Mesothelial cell of epicardium (in vitro differentiated cells): Measurements from ENCODE around the gene NAGS. TPM values are rescaled to one million over a fixed set of nuclear protein-coding genes. Genes with fewer than 3 reads are reported as not detected.
"Not testable (repeated sequence)": the region's sequence is repeated elsewhere in the genome, so short reads cannot be mapped to it uniquely, and the experiment has no call there.

ENCODE experiments used
- DNase-seq, 2 experiments: peaks; one replicate each; pipeline ENCODE4 v3.0.0; 2021; ENCODE audit warnings: low spot score in 2 of 2; ENCODE audit not compliant: unreplicated experiment in 2 of 2
- H3K27ac Mint-ChIP-seq: 2 replicates; pipeline ENCODE4 v1.8.0; 2021; ENCODE audit warnings: mixed read lengths
- H3K27me3 Mint-ChIP-seq: 2 replicates; pipeline ENCODE4 v1.8.0; 2021; ENCODE audit warnings: low read depth, mixed read lengths
- H3K36me3 Mint-ChIP-seq: 2 replicates; pipeline ENCODE4 v1.8.0; 2021; ENCODE audit warnings: mixed read lengths
- H3K4me1 Mint-ChIP-seq: 2 replicates; pipeline ENCODE4 v1.8.0; 2021; ENCODE audit warnings: mixed read lengths
- H3K4me3 Mint-ChIP-seq: 2 replicates; pipeline ENCODE4 v1.8.0; 2021; ENCODE audit warnings: mild to moderate bottlenecking, moderate library complexity, mixed read lengths
- H3K9me3 Mint-ChIP-seq: 2 replicates; pipeline ENCODE4 v1.8.0; 2021; ENCODE audit warnings: mixed read lengths
- CTCF ChIP-seq: fragments of 200-600 bp; sonication (generic); IDR thresholded peaks from one replicate; pipeline ENCODE4 v1.5.0; 2021; ENCODE audit warnings: antibody characterized with exemption; ENCODE audit not compliant: unreplicated experiment
- total RNA-seq: library from RNA; stranded (reverse); gene quantifications from 3 replicates; pipeline ENCODE4 v1.2.1, GENCODE V29; 2021

Gene NAGS
- total RNA-seq, 1 donor from 2014 or later: 0.42 TPM

- peaks cover 45% of the 10 kb centered on the region for H3K27me3 Mint-ChIP-seq
- H3K9me3 Mint-ChIP-seq: no peaks in the 10 kb centered on the region
- no peaks in the 10 kb centered on the region for H3K36me3 Mint-ChIP-seq
- H3K4me1 Mint-ChIP-seq: no peaks in the 10 kb centered on the region
- no peak for TF ChIP-seq CTCF
- H3K27ac Mint-ChIP-seq: no peak overlapping the region
- DNase-seq: no peak
- H3K4me3 Mint-ChIP-seq: no peak overlapping the region
Measured at GRCh38 chr17:43962479-43962878, 41.9 kb upstream of the NAGS start.

- H3K4me3 Mint-ChIP-seq: no peak overlapping the region
- H3K9me3 Mint-ChIP-seq: no peaks in the 10 kb centered on the region
- no peak for TF ChIP-seq CTCF
- no peaks in the 10 kb centered on the region for H3K4me1 Mint-ChIP-seq
- peaks cover 61% of the 10 kb centered on the region for H3K27me3 Mint-ChIP-seq
- H3K27ac Mint-ChIP-seq: no peak overlapping the region
- no peaks in the 10 kb centered on the region for H3K36me3 Mint-ChIP-seq
- no peak for DNase-seq
Measured at GRCh38 chr17:43966276-43966675, 38.1 kb upstream of the NAGS start.

- Mint-ChIP-seq H3K4me1 (no peaks in the 10 kb centered on the region), H3K9me3 (no peaks in the 10 kb centered on the region), H3K27ac (no peak overlapping the region), H3K36me3 (no peaks in the 10 kb centered on the region), H3K4me3 (no peak overlapping the region), H3K27me3 (peaks cover 60% of the 10 kb centered on the region)
- DNase-seq: no peak
- no peak for TF ChIP-seq CTCF
Measured at GRCh38 chr17:43967251-43967875, 37.1 kb upstream of the NAGS start.

GRCh38 chr17:43970366-43970765, 34.1 kb upstream of the NAGS start:
- Mint-ChIP-seq H3K4me3 (no peak overlapping the region), H3K36me3 (no peaks in the 10 kb centered on the region), H3K9me3 (no peaks in the 10 kb centered on the region), H3K4me1 (no peaks in the 10 kb centered on the region), H3K27ac (no peak overlapping the region), H3K27me3 (peaks cover 52% of the 10 kb centered on the region)
- DNase-seq: no peak
- no peak for TF ChIP-seq CTCF

GRCh38 chr17:43971436-43971835, 33.0 kb upstream of the NAGS start:
- not testable (repeated sequence) for H3K27ac Mint-ChIP-seq, H3K4me1 Mint-ChIP-seq, H3K36me3 Mint-ChIP-seq, DNase-seq, H3K9me3 Mint-ChIP-seq, H3K4me3 Mint-ChIP-seq
- peaks cover 47% of the 10 kb centered on the region for H3K27me3 Mint-ChIP-seq

- H3K36me3 Mint-ChIP-seq, H3K4me3 Mint-ChIP-seq, H3K9me3 Mint-ChIP-seq, H3K27ac Mint-ChIP-seq, H3K4me1 Mint-ChIP-seq, DNase-seq: not testable (repeated sequence)
- peaks cover 53% of the 10 kb centered on the region for H3K27me3 Mint-ChIP-seq
Measured at GRCh38 chr17:43972444-43973212, 31.8 kb upstream of the NAGS start.
